HG02885 (cell line): ENCODE results near the gene FRY.

Source experiments
- ATAC-seq: cut with Tn5 transposase; IDR thresholded peaks from one replicate; pipeline ENCODE4 v1.9.1; 2021; ENCODE audit warnings: mild to moderate bottlenecking; ENCODE audit not compliant: unreplicated experiment, poor library complexity

The FRY gene

GRCh38 chr13:32316501-32316900 is 284.9 kb downstream of the FRY start:
- no peak for ATAC-seq

GRCh38 chr13:32317716-32318465 is 286.3 kb downstream of the FRY start:
- ATAC-seq = no peak

- no peak for ATAC-seq
Observed at GRCh38 chr13:32320528-32320927, 289.0 kb downstream of the FRY start.

- ATAC-seq = no peak
Observed at GRCh38 chr13:32323912-32324311, 292.3 kb downstream of the FRY start.

- no peak for ATAC-seq
Observed at GRCh38 chr13:32330441-32330840, 298.9 kb downstream of the FRY start.

GRCh38 chr13:32334671-32335070 is 303.1 kb downstream of the FRY start:
- no peak for ATAC-seq

- no peak for ATAC-seq
Observed at GRCh38 chr13:32340914-32341313, 309.3 kb downstream of the FRY start.

- ATAC-seq = no peak
Observed at GRCh38 chr13:32347651-32348050, 316.1 kb downstream of the FRY start.
